ENCODE measurements around the gene SLC8A1. TPM values are rescaled to one million over a fixed set of nuclear protein-coding genes. Genes with fewer than 3 reads are reported as not detected.
A peak's percentile ranks its signal among the peaks of the same experiment; 100 is the strongest.

The SLC8A1 gene
- total and polyA plus RNA-seq, 2 donors (not counting 1 experiment from before 2014, with no cell fraction given), result 17.4 to 109 TPM

- Histone ChIP-seq H3K4me1 (ENCODE audit: control insufficient read depth, extremely low read depth, insufficient read depth, low read length) (no peaks in the 10 kb centered on the region), H3K4me3 (replicated peaks in 1 of 4; ENCODE audit: control extremely low read depth in 1 of 4, insufficient read depth in 1 of 4, low read depth in 3 of 4, low read length in 4 of 4) (no peak overlapping the region), H3K36me3 (ENCODE audit: control insufficient read depth, insufficient read depth, low read length) (no peaks in the 10 kb centered on the region), H3K9ac (ENCODE audit: insufficient read depth, low read length) (no peak overlapping the region), H2AFZ (ENCODE audit: low read length) (no peak overlapping the region), H3K79me2 (ENCODE audit: control insufficient read depth, insufficient read depth, low read length) (peaks cover 6% of the 10 kb centered on the region), H3K27ac (ENCODE audit: insufficient read depth, low read length) (no peak overlapping the region), H3K4me2 (ENCODE audit: extremely low read depth, insufficient read depth, low read length) (no peak overlapping the region), H3K9me3 (ENCODE audit: control insufficient read depth, insufficient read depth, low read depth, low read length) (no peaks in the 10 kb centered on the region), H3K27me3 (ENCODE audit: control insufficient read depth, insufficient read depth, low read length) (no peaks in the 10 kb centered on the region), H4K20me1 (ENCODE audit: control insufficient read depth, extremely low read depth, insufficient read depth, low read length) (no peaks in the 10 kb centered on the region)
- TF ChIP-seq CTCF (conservative IDR thresholded peaks at IDR 0.05 in 1 of 2, IDR thresholded peaks at IDR 0.05 in 1 of 2; ENCODE audit: low read depth in 1 of 2, low read length in 2 of 2) (no peak), EZH2 (IDR thresholded peaks at IDR 0.05; ENCODE audit: low read length, missing control alignments) (no peak)
- peak in 1 of 2 donors; percentile 71 for DNase-seq (ENCODE audit: low read depth in 2 of 2)
These were observed 35.4 kb downstream of the SLC8A1 start for GRCh38 chr2:40416486-40416885.

- Histone ChIP-seq H3K9me3 (ENCODE audit: control insufficient read depth, insufficient read depth, low read depth, low read length) (no peaks in the 10 kb centered on the region), H3K27ac (ENCODE audit: insufficient read depth, low read length) (no peak overlapping the region), H3K4me1 (ENCODE audit: control insufficient read depth, extremely low read depth, insufficient read depth, low read length) (no peaks in the 10 kb centered on the region), H3K27me3 (ENCODE audit: control insufficient read depth, insufficient read depth, low read length) (no peaks in the 10 kb centered on the region), H4K20me1 (ENCODE audit: control insufficient read depth, extremely low read depth, insufficient read depth, low read length) (no peaks in the 10 kb centered on the region), H3K79me2 (ENCODE audit: control insufficient read depth, insufficient read depth, low read length) (no peaks in the 10 kb centered on the region), H3K9ac (ENCODE audit: insufficient read depth, low read length) (no peak overlapping the region), H3K4me2 (ENCODE audit: extremely low read depth, insufficient read depth, low read length) (no peak overlapping the region), H3K4me3 (replicated peaks in 1 of 4; ENCODE audit: control extremely low read depth in 1 of 4, insufficient read depth in 1 of 4, low read depth in 3 of 4, low read length in 4 of 4) (no peak overlapping the region), H3K36me3 (ENCODE audit: control insufficient read depth, insufficient read depth, low read length) (no peaks in the 10 kb centered on the region), H2AFZ (ENCODE audit: low read length) (no peak overlapping the region)
- no peak for DNase-seq (ENCODE audit: low read depth in 2 of 2)
- TF ChIP-seq EZH2 (IDR thresholded peaks at IDR 0.05; ENCODE audit: low read length, missing control alignments), result no peak
- no peak for TF ChIP-seq CTCF (conservative IDR thresholded peaks at IDR 0.05 in 1 of 2, IDR thresholded peaks at IDR 0.05 in 1 of 2; ENCODE audit: low read depth in 1 of 2, low read length in 2 of 2)
These were observed 36.5 kb downstream of the SLC8A1 start for GRCh38 chr2:40415391-40415790.

- H3K27ac ChIP-seq (ENCODE audit: insufficient read depth, low read length), result no peak overlapping the region
- H3K4me2 ChIP-seq (ENCODE audit: extremely low read depth, insufficient read depth, low read length), result no peak overlapping the region
These were observed 39.4 kb downstream of the SLC8A1 start for GRCh38 chr2:40412456-40412855.

More at GRCh38 chr2:40412456-40412855, 39.4 kb downstream of the SLC8A1 start:
- Histone ChIP-seq H3K9me3 (ENCODE audit: control insufficient read depth, insufficient read depth, low read depth, low read length) (no peaks in the 10 kb centered on the region), H2AFZ (ENCODE audit: low read length) (no peak overlapping the region), H4K20me1 (ENCODE audit: control insufficient read depth, extremely low read depth, insufficient read depth, low read length) (no peaks in the 10 kb centered on the region), H3K36me3 (ENCODE audit: control insufficient read depth, insufficient read depth, low read length) (no peaks in the 10 kb centered on the region), H3K27me3 (ENCODE audit: control insufficient read depth, insufficient read depth, low read length) (no peaks in the 10 kb centered on the region), H3K4me1 (ENCODE audit: control insufficient read depth, extremely low read depth, insufficient read depth, low read length) (no peaks in the 10 kb centered on the region), H3K79me2 (ENCODE audit: control insufficient read depth, insufficient read depth, low read length) (no peaks in the 10 kb centered on the region), H3K9ac (ENCODE audit: insufficient read depth, low read length) (no peak overlapping the region), H3K4me3 (replicated peaks in 1 of 4; ENCODE audit: control extremely low read depth in 1 of 4, insufficient read depth in 1 of 4, low read depth in 3 of 4, low read length in 4 of 4) (no peak overlapping the region)
- TF ChIP-seq CTCF (conservative IDR thresholded peaks at IDR 0.05 in 1 of 2, IDR thresholded peaks at IDR 0.05 in 1 of 2; ENCODE audit: low read depth in 1 of 2, low read length in 2 of 2) (no peak), EZH2 (IDR thresholded peaks at IDR 0.05; ENCODE audit: low read length, missing control alignments) (no peak)
- DNase-seq (ENCODE audit: low read depth in 2 of 2), result peak in 1 of 2 donors; percentile 64
